HG02884 (cell line): Measurements from ENCODE around the gene TP53TG3E.
"Not testable (repeated sequence)": the region's sequence is repeated elsewhere in the genome, so short reads cannot be mapped to it uniquely, and the experiment has no call there.

Experiments
- ATAC-seq: cut with Tn5 transposase; IDR thresholded peaks from one replicate; pipeline ENCODE4 v1.9.1; 2021; ENCODE audit warnings: mild to moderate bottlenecking, moderate library complexity; ENCODE audit not compliant: unreplicated experiment

The TP53TG3E gene, protein sequence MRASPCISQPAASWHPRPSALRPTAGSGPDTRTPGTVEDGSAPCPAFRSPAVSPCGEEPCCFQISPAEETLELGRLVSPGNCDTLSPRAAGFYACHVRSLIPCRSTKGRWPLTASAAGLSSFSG

DNA sequence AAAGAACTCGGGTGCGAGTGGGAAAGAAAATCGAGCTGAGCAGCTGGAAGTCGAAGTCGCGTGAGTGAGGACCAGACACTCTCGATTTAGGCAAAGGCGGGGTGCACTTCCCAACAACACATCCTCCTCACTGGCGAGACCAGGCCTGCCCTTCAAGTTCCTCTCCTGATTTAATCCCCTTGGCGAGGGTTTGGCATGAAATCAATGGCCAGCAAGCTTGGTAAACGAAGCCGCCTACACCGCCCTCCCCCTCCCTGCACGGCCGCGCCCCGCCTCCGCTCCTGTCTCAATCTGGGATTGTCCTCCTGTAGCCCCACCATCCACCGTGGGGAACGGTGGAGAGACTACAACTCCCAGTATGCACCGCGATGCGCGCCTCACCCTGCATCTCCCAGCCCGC lies at the start of gene TP53TG3E:
Gene TP53TG3E, plus strand, starts transcription at position 301 of the 400 bp plus-strand sequence. Its CDS starts 68 bp downstream, at position 369.
- not testable (repeated sequence) for ATAC-seq

DNA sequence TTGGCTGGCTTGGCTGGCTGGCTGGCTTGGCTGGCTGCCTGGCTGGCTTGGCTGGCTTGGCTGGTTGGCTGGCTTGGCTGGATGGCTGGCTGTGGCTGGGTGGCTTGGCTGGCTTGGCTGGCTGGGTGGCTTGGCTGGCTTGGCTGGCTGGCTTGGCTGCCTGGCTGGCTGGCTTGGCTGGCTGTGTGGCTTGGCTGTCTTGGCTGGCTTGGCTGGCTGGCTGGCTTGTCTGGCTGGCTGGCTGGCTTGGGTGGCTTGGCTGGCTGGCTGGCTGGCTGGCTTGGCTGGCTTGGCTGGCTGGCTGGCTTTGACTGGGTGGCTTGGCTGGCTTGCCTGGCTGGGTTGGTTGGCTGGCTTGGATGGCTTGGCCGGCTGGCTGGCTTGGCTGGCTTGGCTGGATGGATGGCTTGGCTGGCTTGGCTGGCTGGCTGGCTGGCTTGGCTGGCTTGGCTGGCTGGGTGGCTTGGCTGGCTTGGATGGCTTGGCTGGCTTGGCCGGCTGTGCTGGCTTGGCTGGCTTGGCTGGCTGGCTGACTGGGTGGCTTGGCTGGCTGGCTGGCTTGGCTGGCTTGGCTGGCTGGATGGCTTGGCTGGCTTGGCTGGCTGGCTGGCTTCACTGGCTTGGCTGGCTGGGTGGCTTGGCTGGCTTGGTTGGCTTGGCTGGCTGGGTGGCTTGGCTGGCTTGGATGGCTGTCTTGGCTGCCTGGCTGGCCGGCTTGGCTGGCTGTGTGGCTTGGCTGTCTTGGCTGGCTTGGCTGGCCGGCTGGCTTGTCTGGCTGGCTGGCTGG lies 32.3 kb downstream of the TP53TG3E start:
- ATAC-seq: not testable (repeated sequence)

DNA sequence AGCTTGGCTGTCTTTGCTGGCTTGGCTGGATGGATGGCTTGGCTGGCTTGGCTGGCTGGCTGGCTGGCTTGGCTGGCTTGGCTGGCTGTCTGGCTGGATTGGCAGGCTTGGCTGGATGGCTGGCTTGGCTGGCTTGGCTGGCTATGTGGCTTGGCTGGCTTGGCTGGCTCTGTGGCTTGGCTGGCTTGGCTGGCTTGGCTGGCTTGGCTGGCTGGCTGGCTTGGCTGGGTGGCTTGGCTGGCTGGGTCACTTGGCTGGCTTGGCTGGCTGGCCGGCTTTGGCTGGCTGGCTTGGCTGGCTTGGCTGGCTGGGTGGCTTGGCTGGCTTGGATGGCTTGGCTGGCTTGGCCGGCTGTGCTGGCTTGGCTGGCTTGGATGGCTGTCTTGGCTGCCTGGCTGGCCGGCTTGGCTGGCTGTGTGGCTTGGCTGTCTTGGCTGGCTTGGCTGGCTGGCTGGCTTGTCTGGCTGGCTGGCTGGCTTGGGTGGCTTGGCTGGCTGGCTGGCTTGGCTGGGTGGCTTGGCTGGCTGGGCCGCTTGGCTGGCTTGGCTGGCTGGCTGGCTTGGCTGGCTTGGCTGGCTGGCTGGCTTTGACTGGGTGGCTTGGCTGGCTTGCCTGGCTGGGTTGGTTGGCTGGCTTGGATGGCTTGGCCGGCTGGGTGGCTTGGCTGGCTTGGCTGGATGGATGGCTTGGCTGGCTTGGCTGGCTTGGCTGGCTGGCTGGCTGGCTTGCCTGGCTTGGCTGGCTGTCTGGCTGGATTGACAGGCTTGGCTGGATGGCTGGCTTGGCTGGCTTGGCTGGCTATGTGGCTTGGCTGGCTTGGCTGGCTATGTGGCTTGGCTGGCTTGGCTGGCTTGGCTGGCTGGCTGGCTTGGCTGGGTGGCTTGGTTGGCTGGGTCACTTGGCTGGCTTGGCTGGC lies 33.8 kb downstream of the TP53TG3E start:
- not testable (repeated sequence) for ATAC-seq

DNA sequence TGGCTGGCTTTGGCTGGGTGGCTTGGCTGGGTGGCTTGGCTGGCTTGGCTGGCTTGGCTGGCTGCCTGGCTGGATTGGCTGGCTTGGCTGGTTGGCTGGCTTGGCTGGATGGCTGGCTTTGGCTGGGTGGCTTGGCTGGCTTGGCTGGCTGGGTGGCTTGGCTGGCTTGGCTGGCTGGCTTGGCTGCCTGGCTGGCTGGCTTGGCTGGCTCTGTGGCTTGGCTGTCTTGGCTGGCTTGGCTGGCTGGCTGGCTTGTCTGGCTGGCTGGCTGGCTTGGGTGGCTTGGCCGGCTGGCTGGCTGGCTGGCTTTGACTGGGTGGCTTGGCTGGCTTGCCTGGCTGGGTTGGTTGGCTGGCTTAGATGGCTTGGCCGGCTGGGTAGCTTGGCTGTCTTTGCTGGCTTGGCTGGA lies 34.4 kb downstream of the TP53TG3E start:
- ATAC-seq: not testable (repeated sequence)

DNA sequence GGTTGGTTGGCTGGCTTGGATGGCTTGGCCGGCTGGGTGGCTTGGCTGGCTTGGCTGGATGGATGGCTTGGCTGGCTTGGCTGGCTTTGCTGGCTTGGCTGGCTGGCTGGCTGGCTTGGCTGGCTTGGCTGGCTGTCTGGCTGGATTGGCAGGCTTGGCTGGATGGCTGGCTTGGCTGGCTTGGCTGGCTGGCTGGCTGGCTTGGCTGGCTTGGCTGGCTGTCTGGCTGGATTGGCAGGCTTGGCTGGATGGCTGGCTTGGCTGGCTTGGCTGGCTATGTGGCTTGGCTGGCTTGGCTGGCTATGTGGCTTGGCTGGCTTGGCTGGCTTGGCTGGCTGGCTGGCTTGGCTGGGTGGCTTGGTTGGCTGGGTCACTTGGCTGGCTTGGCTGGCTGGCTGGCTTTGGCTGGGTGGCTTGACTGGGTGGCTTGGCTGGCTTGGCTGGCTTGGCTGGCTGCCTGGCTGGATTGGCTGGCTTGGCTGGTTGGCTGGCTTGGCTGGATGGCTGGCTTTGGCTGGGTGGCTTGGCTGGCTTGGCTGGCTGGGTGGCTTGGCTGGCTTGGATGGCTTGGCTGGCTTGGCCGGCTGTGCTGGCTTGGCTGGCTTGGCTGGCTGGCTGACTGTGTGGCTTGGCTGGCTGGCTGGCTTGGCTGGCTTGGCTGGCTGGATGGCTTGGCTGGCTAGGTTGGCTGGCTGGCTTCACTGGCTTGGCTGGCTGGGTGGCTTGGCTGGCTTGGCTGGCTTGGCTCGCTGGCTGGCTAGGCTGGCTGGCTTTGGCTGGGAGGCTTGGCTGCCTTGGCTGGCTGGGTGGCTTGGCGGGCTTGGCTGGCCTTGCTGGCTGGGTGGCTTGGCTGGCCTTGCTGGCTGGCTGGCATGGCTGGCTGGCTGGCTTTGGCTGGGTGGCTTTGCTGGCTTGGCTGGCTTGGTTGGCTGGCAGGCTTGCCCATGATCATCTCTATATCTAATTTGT lies 35.3 kb downstream of the TP53TG3E start:
- ATAC-seq: not testable (repeated sequence)
